Cerebellar cortex (tissue), 1 donor: Measurements from ENCODE around the gene ITFG1.
A peak's percentile ranks its signal among the peaks of the same experiment; 100 is the strongest.

ENCODE experiments used
- DNase-seq: peaks from one replicate; pipeline ENCODE4 v3.0.0-alpha.2; 2015; ENCODE audit warnings: low spot score

The ITFG1 gene

GRCh38 chr16:47460711-47461597 is at the start of gene ITFG1, which contains the start of gene PHKB:
ITFG1 (minus strand) TSS chr16:47461063; CDS start chr16:47461045, 18 bp downstream.
PHKB (plus strand) TSS chr16:47461331; CDS start chr16:47461351, 20 bp downstream.
- DNase-seq, result peak; percentile 87

- DNase-seq, result no peak
Measured at GRCh38 chr16:47507701-47508100, 46.8 kb upstream of the ITFG1 start.

- no peak for DNase-seq
Measured at GRCh38 chr16:47506800-47507199, 45.9 kb upstream of the ITFG1 start.

GRCh38 chr16:47504599-47504998 is 43.7 kb upstream of the ITFG1 start:
- no peak for DNase-seq

- DNase-seq, result no peak
Measured at GRCh38 chr16:47503936-47504335, 43.1 kb upstream of the ITFG1 start.

- DNase-seq, result no peak
Measured at GRCh38 chr16:47499700-47500264, 38.9 kb upstream of the ITFG1 start.

- no peak for DNase-seq
Measured at GRCh38 chr16:47499080-47499699, 38.3 kb upstream of the ITFG1 start.

GRCh38 chr16:47493381-47494337 is 32.8 kb upstream of the ITFG1 start:
- no peak for DNase-seq

GRCh38 chr16:47492428-47493377 is 31.8 kb upstream of the ITFG1 start:
- no peak for DNase-seq

- no peak for DNase-seq
Measured at GRCh38 chr16:47492036-47492427, 31.2 kb upstream of the ITFG1 start.

GRCh38 chr16:47490471-47490870 is 29.6 kb upstream of the ITFG1 start:
- no peak for DNase-seq

GRCh38 chr16:47488051-47488450 is 27.2 kb upstream of the ITFG1 start:
- DNase-seq, result no peak

GRCh38 chr16:47486856-47487255 is 26.0 kb upstream of the ITFG1 start:
- DNase-seq, result no peak

GRCh38 chr16:47483616-47484015 is 22.8 kb upstream of the ITFG1 start:
- DNase-seq, result no peak

- no peak for DNase-seq
Measured at GRCh38 chr16:47481698-47482374, 21.0 kb upstream of the ITFG1 start.

- DNase-seq, result no peak
Measured at GRCh38 chr16:47480410-47480809, 19.5 kb upstream of the ITFG1 start.

GRCh38 chr16:47477679-47478078 is 16.8 kb upstream of the ITFG1 start:
- no peak for DNase-seq

- DNase-seq, result no peak
Measured at GRCh38 chr16:47476654-47477345, 15.9 kb upstream of the ITFG1 start.

GRCh38 chr16:47475786-47476185 is 14.9 kb upstream of the ITFG1 start:
- DNase-seq, result no peak
